HepG2 (cell line): Measurements from ENCODE around the gene ZNF503. TPM values are rescaled to one million over a fixed set of nuclear protein-coding genes. Genes with fewer than 3 reads are reported as not detected.

Experiments used
- BRF2 ChIP-seq: sonication (generic); formaldehyde crosslinking; IDR thresholded peaks from 2 replicates; pipeline ENCODE4 v1.8.1; 2022; ENCODE audit warnings: mild to moderate bottlenecking, missing genetic modification reagents
- FOXO4 ChIP-seq: sonication (generic); formaldehyde crosslinking; conservative IDR thresholded peaks from 2 replicates; pipeline ENCODE4 v1.8.1; 2023; ENCODE audit warnings: missing genetic modification reagents
- GFI1 ChIP-seq: sonication (generic); formaldehyde crosslinking; IDR thresholded peaks from 2 replicates; pipeline ENCODE4 v1.5.0; 2020; ENCODE audit warnings: missing genetic modification reagents, mild to moderate bottlenecking, borderline replicate concordance
- POLR2AphosphoS5 ChIP-seq: IDR thresholded peaks from 2 replicates; pipeline ENCODE4 v1.6.1; 2012; ENCODE audit warnings: low read depth, low read length
- USF2 ChIP-seq, 2 experiments: sonication (generic) in 1 of 2; formaldehyde crosslinking in 1 of 2; IDR thresholded peaks; 2 replicates each; pipeline versions ENCODE4 v1.5.1 to v1.6.1; 2011 to 2020; ENCODE audit warnings: borderline replicate concordance in 1 of 2, low read depth in 1 of 2, low read length in 1 of 2, mild to moderate bottlenecking in 1 of 2, missing genetic modification reagents in 1 of 2, moderate library complexity in 1 of 2
- XBP1 ChIP-seq: sonication (generic); formaldehyde crosslinking; IDR thresholded peaks from 2 replicates; pipeline ENCODE4 v1.5.0; 2020; ENCODE audit warnings: missing genetic modification reagents
- ZNF513 ChIP-seq: sonication (generic); formaldehyde crosslinking; conservative IDR thresholded peaks from 2 replicates; pipeline ENCODE4 v1.5.0; 2020; ENCODE audit warnings: missing genetic modification reagents
- ZNF646 ChIP-seq: sonication (generic); formaldehyde crosslinking; IDR thresholded peaks from 2 replicates; pipeline ENCODE4 v1.9.0; 2021; ENCODE audit warnings: mild to moderate bottlenecking, missing genetic modification reagents
- ZNF678 ChIP-seq: sonication (generic); formaldehyde crosslinking; IDR thresholded peaks from 2 replicates; pipeline ENCODE4 v1.4.0; 2020; ENCODE audit warnings: mild to moderate bottlenecking, missing genetic modification reagents
- ZNF724P ChIP-seq: sonication (generic); formaldehyde crosslinking; IDR thresholded peaks from 2 replicates; pipeline ENCODE4 v1.8.0; 2022; ENCODE audit warnings: missing genetic modification reagents, borderline replicate concordance
- ZNF800 ChIP-seq: sonication (generic); formaldehyde crosslinking; IDR thresholded peaks from 2 replicates; pipeline ENCODE4 v1.4.0; 2020; ENCODE audit warnings: missing genetic modification reagents
- polyA plus RNA-seq, 8 experiments: library from polyadenylated mRNA; depleted of rRNA in 3 of 8; stranded (reverse) in 7 of 8; unstranded in 1 of 8; fragments of >200 nt; fragmentation: Illumina TruSeq in 4 of 8; extraction: Trizol in 4 of 8; gene quantifications; 2 replicates each; pipeline versions ENCODE4 v1.2.1 to v1.2.3, GENCODE V29; 2011 to 2016; ENCODE audit warnings: low read depth in 4 of 8, missing spikeins in 1 of 8, mixed read lengths in 1 of 8; ENCODE audit not compliant: insufficient read depth in 1 of 8
- total RNA-seq, 5 experiments: library from RNA; depleted of rRNA; stranded (reverse); fragments of >200 nt; fragmentation: Illumina TruSeq; extraction: Trizol; gene quantifications; 2 replicates each; pipeline ENCODE4 v1.2.3, GENCODE V29; 2016; ENCODE audit warnings: low read depth in 1 of 5

ZNF503 gene
- total and polyA plus RNA-seq, 2 of the 13 experiments (the other 11 are each of a cell fraction or from before 2014, with no cell fraction given): 2.7 to 8.3 TPM

GRCh38 chr10:75401569-75402485, at the start of gene ZNF503 (continued):
- TF ChIP-seq ZNF646 (CRISPR knock-in tag): no peak
- no peak for TF ChIP-seq ZNF513
- peak; percentile 66; the same call in 1 of the 2 replicates for TF ChIP-seq ZNF800 (CRISPR knock-in tag)
- TF ChIP-seq POLR2AphosphoS5: peak; percentile 96
- 0 out of 2 replicates have a peak, but pooled peaks have one; percentile 47 for TF ChIP-seq XBP1 (CRISPR knock-in tag)
- peak; percentile 49; the same call in 1 of the 2 replicates for TF ChIP-seq GFI1 (CRISPR knock-in tag)
- TF ChIP-seq ZNF724P: peak; percentile 42; the same call in 1 of the 2 replicates
- no peak for TF ChIP-seq FOXO4 (CRISPR knock-in tag)
- no peak for TF ChIP-seq BRF2 (CRISPR knock-in tag)
- peak; percentile 97 for TF ChIP-seq USF2 (IDR thresholded peaks at IDR 0.05; ENCODE audit: low read depth, low read length)
- peak; percentile 97; the same call in 1 of the 2 replicates for TF ChIP-seq USF2 (CRISPR knock-in tag; IDR thresholded peaks at IDR 0.05; ENCODE audit: borderline replicate concordance)
- no peak for TF ChIP-seq ZNF678 (CRISPR knock-in tag)
